ENCODE results near the gene NDC1.
"Not testable (repeated sequence)": the region's sequence is repeated elsewhere in the genome, so short reads cannot be mapped to it uniquely, and the experiment has no call there.

The NDC1 gene

GRCh38 chr1:53822931-53823330 is 15.2 kb downstream of the NDC1 start:
- DNase-seq: no peak

- no peak for DNase-seq
Measured at GRCh38 chr1:53821380-53821779, 16.7 kb downstream of the NDC1 start.

GRCh38 chr1:53819387-53819786 is 18.7 kb downstream of the NDC1 start:
- DNase-seq: no peak

GRCh38 chr1:53816584-53816983 is 21.5 kb downstream of the NDC1 start:
- DNase-seq: not testable (repeated sequence)

- not testable (repeated sequence) for DNase-seq
Measured at GRCh38 chr1:53815484-53815883, 22.6 kb downstream of the NDC1 start.

GRCh38 chr1:53811414-53811851 is 26.7 kb downstream of the NDC1 start:
- peak in 1 of 5 experiments; percentile 18 for DNase-seq

- DNase-seq: no peak
Measured at GRCh38 chr1:53810497-53810896, 27.6 kb downstream of the NDC1 start.

- DNase-seq: no peak
Measured at GRCh38 chr1:53810007-53810406, 28.1 kb downstream of the NDC1 start.

GRCh38 chr1:53807916-53808315 is 30.2 kb downstream of the NDC1 start:
- no peak for DNase-seq

- no peak for DNase-seq
Measured at GRCh38 chr1:53804791-53805505, 33.1 kb downstream of the NDC1 start.

GRCh38 chr1:53804181-53804580 is 33.9 kb downstream of the NDC1 start:
- no peak for DNase-seq

GRCh38 chr1:53800621-53801020 is 37.5 kb downstream of the NDC1 start:
- no peak for DNase-seq

- no peak for DNase-seq
Measured at GRCh38 chr1:53799141-53799540, 39.0 kb downstream of the NDC1 start.

GRCh38 chr1:53792806-53793205 is 45.3 kb downstream of the NDC1 start:
- no peak for DNase-seq

- DNase-seq: no peak
Measured at GRCh38 chr1:53787655-53788054, 50.4 kb downstream of the NDC1 start.

- DNase-seq: peak in 1 of 5 experiments; percentile 87
Measured at GRCh38 chr1:53783056-53783455, 55.0 kb downstream of the NDC1 start.

GRCh38 chr1:53781654-53782053 is 56.4 kb downstream of the NDC1 start:
- no peak for DNase-seq

GRCh38 chr1:53777272-53777671 is 60.8 kb downstream of the NDC1 start:
- no peak for DNase-seq

GRCh38 chr1:53771648-53772047 is 66.4 kb downstream of the NDC1 start:
- DNase-seq: no peak

GRCh38 chr1:53769780-53770179 is 68.3 kb downstream of the NDC1 start:
- DNase-seq: no peak

- DNase-seq: no peak
Measured at GRCh38 chr1:53769184-53769583, 68.9 kb downstream of the NDC1 start.

- DNase-seq: peak in 1 of 5 experiments; percentile 29
Measured at GRCh38 chr1:53766831-53767405, 71.2 kb downstream of the NDC1 start.

- DNase-seq: peak in 1 of 5 experiments; percentile 47
Measured at GRCh38 chr1:53766194-53766742, 71.8 kb downstream of the NDC1 start.

- DNase-seq: peak in 2 of 5 experiments; percentile 23 to 73
Measured at GRCh38 chr1:53765657-53766056, 72.4 kb downstream of the NDC1 start.

Measured in T-helper 2 cell (primary cell).